ENCODE measurements around the gene S1PR1. TPM values are rescaled to one million over a fixed set of nuclear protein-coding genes. Genes with fewer than 3 reads are reported as not detected.

S1PR1 gene
- total RNA-seq, 1 experiment from 2014 or later, result 1.1 TPM

DNA sequence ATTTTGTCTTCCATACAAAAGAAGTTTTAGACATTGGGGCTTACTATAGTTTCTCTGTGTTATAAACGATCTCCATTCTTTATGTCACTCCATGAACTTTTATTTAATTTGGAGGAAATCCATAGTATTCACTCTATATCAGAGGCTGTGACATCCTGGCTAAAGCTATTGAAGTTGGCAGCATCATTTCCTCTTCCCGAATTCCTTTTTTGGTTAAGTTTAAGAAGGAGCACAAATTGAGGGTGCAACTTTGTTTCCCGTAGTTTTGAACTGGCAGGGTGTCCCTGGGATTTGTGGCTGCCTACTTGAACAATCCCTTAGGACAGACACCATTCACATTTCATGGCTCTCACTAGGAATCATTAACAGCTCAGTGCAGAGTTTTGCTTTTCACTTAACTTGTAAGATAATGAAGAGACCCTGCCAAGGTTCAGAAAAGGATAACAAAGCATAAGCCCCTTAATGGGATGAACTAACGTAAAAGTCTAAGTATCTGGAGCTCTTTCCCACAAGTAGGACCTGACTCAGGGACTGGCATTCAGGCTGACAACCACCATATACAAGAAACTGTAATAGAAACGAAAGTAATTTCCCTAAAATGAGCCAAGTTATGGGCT, 13.9 kb downstream of the S1PR1 start:
- no TSS peak for BruUV-seq (replicated peaks)
- POLR2A ChIA-PET (ENCODE audit: low non-redundant PET), result no interaction called here
- no peaks in the 10 kb centered on the region for H3K4me1 ChIP-seq (ENCODE audit: insufficient read depth, low read length, poor library complexity, severe bottlenecking)

DNA sequence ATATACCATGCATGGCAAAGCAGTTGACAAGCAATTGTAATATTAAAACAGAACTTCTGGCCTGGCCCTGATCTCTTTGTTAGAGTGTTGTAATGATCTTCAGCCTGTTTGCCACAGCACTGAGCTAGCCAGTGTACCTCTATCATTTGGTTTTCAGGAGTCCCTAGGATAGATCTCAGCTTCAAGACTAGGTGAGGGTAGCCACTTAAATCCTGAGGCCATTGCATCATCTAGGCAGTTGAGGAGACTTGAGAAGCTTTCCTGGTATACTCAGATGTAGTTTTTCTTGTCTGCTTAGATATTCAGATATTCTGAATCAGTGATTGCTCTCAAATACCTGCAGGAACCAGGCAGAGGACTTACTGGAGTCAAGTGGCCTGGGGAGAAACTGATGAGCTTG, 14.7 kb downstream of the S1PR1 start:
- POLR2A ChIA-PET (ENCODE audit: low non-redundant PET), result no interaction called here
- no TSS peak for BruUV-seq (replicated peaks)
- intact Hi-C loops (cut with micrococcal nuclease; ENCODE audit: unreplicated experiment), result no loop called here

More for the DNA sequence above, 13.9 kb downstream of the S1PR1 start:
- Histone ChIP-seq H3K9me3 (ENCODE audit: low read depth, low read length, poor library complexity, severe bottlenecking) (no peaks in the 10 kb centered on the region), H3K36me3 (ENCODE audit: insufficient read depth, low read length, poor library complexity, severe bottlenecking) (no peaks in the 10 kb centered on the region), H3K27ac (ENCODE audit: low read depth, low read length, poor library complexity, severe bottlenecking) (no peak overlapping the region), H3K27me3 (replicated peaks; ENCODE audit: insufficient read depth, low read depth, low read length, poor library complexity) (no peaks in the 10 kb centered on the region), H3K4me3 (ENCODE audit: low read depth, low read length, poor library complexity, severe bottlenecking) (no peak overlapping the region)
- CTCF ChIA-PET, result no interaction called here
- TF ChIP-seq, protein P1, sequence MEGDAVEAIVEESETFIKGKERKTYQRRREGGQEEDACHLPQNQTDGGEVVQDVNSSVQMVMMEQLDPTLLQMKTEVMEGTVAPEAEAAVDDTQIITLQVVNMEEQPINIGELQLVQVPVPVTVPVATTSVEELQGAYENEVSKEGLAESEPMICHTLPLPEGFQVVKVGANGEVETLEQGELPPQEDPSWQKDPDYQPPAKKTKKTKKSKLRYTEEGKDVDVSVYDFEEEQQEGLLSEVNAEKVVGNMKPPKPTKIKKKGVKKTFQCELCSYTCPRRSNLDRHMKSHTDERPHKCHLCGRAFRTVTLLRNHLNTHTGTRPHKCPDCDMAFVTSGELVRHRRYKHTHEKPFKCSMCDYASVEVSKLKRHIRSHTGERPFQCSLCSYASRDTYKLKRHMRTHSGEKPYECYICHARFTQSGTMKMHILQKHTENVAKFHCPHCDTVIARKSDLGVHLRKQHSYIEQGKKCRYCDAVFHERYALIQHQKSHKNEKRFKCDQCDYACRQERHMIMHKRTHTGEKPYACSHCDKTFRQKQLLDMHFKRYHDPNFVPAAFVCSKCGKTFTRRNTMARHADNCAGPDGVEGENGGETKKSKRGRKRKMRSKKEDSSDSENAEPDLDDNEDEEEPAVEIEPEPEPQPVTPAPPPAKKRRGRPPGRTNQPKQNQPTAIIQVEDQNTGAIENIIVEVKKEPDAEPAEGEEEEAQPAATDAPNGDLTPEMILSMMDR (conservative IDR thresholded peaks at IDR 0.05; ENCODE audit: low read depth, low read length), result no peak
- TF ChIP-seq EZH2 (IDR thresholded peaks at IDR 0.05; ENCODE audit: borderline replicate concordance, low read depth, low read length, poor library complexity, severe bottlenecking), result no peak
- DNase-seq (ENCODE audit: low spot score), result no peak
- intact Hi-C loops (cut with micrococcal nuclease; ENCODE audit: unreplicated experiment), result no loop called here

DNA sequence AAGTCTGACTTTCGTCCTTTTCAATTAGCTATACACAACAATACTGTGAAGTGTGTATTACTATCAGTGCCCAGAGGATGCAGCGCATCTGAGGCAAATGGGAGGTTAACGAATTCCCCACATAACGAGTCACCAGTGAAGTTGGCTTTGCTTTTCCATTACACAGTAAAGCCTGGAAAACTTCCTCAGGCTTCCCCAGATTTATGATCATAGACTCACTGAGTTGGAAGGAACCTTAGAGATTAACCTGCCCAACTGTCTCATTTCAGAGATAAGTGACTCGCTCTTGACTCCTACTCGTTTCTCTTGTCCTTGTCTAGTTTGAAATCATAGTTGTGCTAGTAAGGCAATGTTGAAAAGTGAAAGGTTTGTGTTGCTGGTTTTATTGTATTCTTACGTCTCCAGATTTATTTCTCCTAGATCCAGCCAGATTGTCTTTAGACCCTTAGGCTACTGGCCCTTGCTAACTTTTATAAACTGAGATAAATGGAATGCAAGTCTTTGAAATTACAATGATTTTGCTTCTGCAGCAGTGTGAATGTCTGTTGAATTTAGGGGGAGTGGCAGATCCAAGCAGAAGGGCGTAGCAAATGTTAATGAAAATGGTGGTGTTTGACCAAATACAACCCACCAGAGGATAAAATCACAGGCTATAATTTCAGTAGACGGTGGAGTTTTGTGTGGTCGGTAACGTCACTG, 17.3 kb downstream of the S1PR1 start:
- TF ChIP-seq, protein P1 (conservative IDR thresholded peaks at IDR 0.05; ENCODE audit: low read depth, low read length), result no peak
- no peak for TF ChIP-seq EZH2 (IDR thresholded peaks at IDR 0.05; ENCODE audit: borderline replicate concordance, low read depth, low read length, poor library complexity, severe bottlenecking)
- intact Hi-C loops (cut with micrococcal nuclease; ENCODE audit: unreplicated experiment), result no loop called here
- no TSS peak for BruUV-seq (replicated peaks)
- H3K27ac ChIP-seq (ENCODE audit: low read depth, low read length, poor library complexity, severe bottlenecking), result no peak overlapping the region
- peak; percentile 20 for DNase-seq (ENCODE audit: low spot score)
- H3K36me3 ChIP-seq (ENCODE audit: insufficient read depth, low read length, poor library complexity, severe bottlenecking), result no peaks in the 10 kb centered on the region
- CTCF ChIA-PET, result no interaction called here
- no peaks in the 10 kb centered on the region for H3K9me3 ChIP-seq (ENCODE audit: low read depth, low read length, poor library complexity, severe bottlenecking)
- no peaks in the 10 kb centered on the region for H3K4me1 ChIP-seq (ENCODE audit: insufficient read depth, low read length, poor library complexity, severe bottlenecking)
- no peak overlapping the region for H3K4me3 ChIP-seq (ENCODE audit: low read depth, low read length, poor library complexity, severe bottlenecking)
- H3K27me3 ChIP-seq (replicated peaks; ENCODE audit: insufficient read depth, low read depth, low read length, poor library complexity), result no peaks in the 10 kb centered on the region
- POLR2A ChIA-PET (ENCODE audit: low non-redundant PET), result no interaction called here

More for the DNA sequence above, 14.7 kb downstream of the S1PR1 start:
- H3K4me1 ChIP-seq (ENCODE audit: insufficient read depth, low read length, poor library complexity, severe bottlenecking), result no peaks in the 10 kb centered on the region
- DNase-seq (ENCODE audit: low spot score), result no peak
- H3K4me3 ChIP-seq (ENCODE audit: low read depth, low read length, poor library complexity, severe bottlenecking), result no peak overlapping the region
- H3K36me3 ChIP-seq (ENCODE audit: insufficient read depth, low read length, poor library complexity, severe bottlenecking), result no peaks in the 10 kb centered on the region
- no peaks in the 10 kb centered on the region for H3K9me3 ChIP-seq (ENCODE audit: low read depth, low read length, poor library complexity, severe bottlenecking)
- TF ChIP-seq EZH2 (IDR thresholded peaks at IDR 0.05; ENCODE audit: borderline replicate concordance, low read depth, low read length, poor library complexity, severe bottlenecking), result no peak
- TF ChIP-seq, protein P1 (conservative IDR thresholded peaks at IDR 0.05; ENCODE audit: low read depth, low read length), result no peak
- CTCF ChIA-PET, result interaction anchor here (1.5 kb wide), 1 partner anchor 13 kb away, joined by 4 read pairs; no protein-coding TSS in a partner anchor
- no peaks in the 10 kb centered on the region for H3K27me3 ChIP-seq (replicated peaks; ENCODE audit: insufficient read depth, low read depth, low read length, poor library complexity)
- H3K27ac ChIP-seq (ENCODE audit: low read depth, low read length, poor library complexity, severe bottlenecking), result no peak overlapping the region

Measured in A673 (cell line).